Effector CD8-positive, alpha-beta T cell (primary cell): Measurements from ENCODE around the gene SLX9.

ENCODE experiments used
- DNase-seq: peaks from one replicate; lab custom pipeline; 2025; lab: John Stamatoyannopoulos, UW

SLX9 gene

DNA sequence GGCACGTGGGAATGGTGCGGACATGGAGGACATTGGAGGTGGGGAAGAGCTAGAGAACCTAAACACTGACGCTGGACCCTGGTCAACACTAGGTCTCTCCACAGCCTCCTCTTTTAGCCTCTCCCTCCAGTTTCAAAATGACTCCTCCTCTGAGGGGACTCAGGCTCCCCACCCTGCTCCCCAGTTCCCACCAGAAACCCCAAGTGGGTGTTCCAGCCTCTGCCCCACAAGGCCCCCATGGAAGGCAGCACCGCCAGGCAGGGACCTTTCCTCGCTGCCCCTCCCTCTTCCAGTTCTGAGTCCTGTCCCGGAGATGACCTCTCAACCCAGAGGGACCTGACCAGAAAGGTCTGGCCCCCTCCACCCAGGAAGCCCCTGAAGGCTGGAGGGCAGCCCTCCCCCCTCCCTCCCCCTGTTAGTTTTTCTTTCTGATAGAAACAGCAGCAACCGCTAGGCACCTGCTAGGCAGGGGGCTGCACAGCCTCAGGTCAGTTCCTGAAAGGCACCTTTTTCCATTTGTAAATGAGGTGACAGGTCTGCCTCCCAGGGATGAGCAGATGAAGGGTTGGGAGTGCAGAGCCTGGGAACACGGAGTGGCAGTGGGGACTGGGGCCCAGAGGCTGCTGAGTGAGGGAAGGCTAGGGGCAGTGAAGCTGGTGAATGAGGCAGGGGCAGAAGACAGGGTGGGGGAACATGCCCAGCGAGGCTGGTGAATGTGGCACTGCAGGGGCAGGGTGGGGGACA, 9.9 kb upstream of the SLX9 start:
- no peak for DNase-seq

DNA sequence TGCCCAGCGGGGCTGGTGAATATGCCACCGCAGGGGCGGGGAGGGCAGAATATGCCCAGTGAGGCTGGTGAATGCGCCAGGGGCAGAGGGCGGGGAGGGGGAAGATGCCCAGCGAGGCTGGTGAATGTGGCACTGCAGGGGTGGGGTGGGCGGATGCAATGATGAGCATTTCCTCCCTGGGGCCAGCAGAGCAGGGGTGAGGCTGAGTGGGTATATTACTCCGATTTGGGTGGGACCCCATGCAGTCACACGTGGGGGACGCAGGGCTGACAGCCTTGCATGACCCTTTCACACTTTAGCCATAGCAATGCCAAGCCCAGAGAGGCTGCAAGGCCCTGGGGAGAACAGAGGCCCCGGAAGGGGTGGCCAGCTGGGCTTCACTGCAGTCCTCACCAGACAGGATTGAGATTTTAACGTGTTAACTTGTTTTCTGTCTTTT, 9.3 kb upstream of the SLX9 start:
- DNase-seq, result peak; percentile 36

DNA sequence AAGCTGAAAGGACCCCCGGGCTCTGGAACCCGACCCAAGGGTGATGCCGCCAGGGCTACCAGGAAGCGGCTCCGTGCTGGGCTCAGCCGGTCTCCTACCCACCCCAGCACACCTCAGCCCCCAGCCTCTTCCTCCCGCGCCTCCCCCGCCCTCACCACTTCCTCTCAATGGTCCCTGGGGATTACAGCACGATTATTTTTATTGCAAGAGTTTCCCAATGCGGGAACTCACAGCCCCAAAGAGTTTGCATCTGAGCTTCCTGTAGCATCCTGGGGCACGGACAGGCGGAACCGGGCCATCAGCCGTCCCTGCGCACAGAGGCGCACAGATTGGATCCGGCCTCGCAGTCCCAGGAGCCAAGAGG, 8.7 kb upstream of the SLX9 start:
- DNase-seq, result no peak

- DNase-seq, result no peak
These were observed 8.1 kb upstream of the SLX9 start for GRCh38 chr21:44931501-44932407.

DNA sequence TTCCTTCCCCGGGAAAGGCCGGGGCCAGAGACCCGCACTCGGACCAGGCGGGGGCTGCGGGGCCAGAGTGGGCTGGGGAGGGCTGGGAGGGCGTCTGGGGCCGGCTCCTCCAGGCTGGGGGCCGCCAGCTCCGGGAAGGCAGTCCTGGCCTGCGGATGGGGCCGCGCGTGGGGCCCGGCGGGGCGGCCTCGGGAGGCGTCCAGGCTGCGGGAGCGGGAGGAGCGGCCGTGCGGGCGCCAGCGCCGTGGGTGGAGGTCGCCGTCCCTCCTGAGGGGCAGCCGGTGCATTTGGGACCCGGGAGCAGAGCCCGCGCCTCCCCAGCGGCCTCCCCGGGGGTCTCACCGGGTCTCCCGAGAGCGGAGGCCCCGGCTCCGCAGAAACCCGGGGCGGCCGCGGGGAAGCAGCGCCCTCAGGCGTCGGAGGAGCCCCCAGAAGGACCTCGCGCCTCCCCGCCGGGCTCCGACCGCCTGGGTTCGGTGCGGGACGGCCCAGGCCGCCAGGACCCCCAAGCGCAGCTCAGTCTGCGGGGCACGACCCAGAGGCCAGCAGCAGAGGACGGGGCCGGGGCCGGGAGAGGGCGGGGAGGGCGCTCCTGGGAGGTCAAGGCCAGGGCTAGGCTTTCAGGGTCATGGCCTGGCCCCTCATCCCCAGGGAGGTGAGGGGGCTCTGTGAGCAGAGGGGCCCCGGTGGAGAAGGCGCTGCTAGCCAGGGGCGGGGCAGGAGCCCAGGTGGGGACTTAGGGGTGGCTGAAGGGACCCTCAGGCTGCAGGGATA, 7.2 kb upstream of the SLX9 start:
- DNase-seq, result peak; percentile 48

DNA sequence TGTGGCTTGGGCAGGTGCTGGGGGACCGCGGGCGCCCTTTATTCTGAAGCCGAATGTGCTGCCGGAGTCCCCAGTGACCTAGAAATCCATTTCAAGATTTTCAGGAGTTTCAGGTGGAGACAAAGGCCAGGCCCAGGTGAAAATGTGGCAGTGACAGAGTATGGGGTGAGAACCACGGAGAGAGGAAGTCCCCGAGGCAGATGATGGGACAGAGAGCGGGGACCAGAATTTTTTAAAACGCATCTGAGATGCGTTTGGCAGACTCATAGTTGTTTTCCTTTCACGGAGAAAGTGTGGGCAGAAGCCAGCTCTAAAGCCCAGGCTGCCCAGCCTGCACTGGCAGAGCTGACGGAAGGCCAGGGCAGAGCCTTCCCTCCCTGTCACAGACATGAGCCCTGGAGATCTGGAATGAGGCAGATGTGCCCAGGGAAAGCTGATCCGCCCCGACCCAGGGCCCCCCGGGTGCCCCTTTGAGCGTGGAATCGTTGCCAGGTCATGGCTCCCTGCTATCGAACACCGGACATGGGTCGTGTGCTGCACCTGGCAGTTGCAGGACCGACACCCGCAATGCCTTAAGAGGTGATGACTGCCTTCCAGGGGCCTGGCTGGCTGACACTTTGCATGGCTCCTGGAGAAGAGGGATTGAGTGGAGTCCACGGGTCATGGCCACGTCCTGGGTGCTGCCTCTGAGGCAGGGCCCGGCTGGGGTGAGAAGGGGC, 6.5 kb upstream of the SLX9 start:
- DNase-seq, result no peak

- no peak for DNase-seq
These were observed 5.9 kb upstream of the SLX9 start for GRCh38 chr21:44933918-44934260.

- no peak for DNase-seq
These were observed 5.6 kb upstream of the SLX9 start for GRCh38 chr21:44934276-44934675.

- no peak for DNase-seq
These were observed 4.9 kb upstream of the SLX9 start for GRCh38 chr21:44934797-44935532.

GRCh38 chr21:44935533-44935927, 4.3 kb upstream of the SLX9 start:
- DNase-seq, result no peak

- no peak for DNase-seq
These were observed 877 bp upstream of the SLX9 start for GRCh38 chr21:44938772-44939531.

DNA sequence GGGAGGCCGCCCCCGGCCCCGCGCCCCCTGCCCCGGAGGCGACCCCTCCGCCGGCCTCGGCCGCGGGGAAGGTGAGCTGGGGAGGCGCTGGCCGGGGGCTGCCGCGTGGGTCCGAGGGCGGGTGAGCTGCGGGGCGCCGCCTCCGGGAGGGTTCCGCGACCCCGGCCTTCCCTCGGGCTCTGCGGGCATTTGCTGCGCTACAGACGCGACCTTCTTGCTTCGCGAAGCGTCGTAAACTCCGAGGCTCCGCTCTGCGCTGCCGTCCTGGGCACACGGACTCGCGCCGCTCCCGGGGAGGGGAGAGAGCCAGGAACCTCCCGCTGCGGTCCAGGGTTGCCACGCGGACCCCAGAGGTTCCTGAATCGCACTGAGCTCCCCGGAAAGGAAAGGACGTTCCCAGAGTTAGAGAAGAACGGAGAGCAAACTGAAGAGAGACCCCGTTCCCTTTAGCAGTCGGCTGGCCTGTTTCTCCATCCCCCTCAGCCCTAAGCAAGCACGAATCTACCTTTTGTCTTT, 345 bp downstream of the SLX9 start:
- no peak for DNase-seq

DNA sequence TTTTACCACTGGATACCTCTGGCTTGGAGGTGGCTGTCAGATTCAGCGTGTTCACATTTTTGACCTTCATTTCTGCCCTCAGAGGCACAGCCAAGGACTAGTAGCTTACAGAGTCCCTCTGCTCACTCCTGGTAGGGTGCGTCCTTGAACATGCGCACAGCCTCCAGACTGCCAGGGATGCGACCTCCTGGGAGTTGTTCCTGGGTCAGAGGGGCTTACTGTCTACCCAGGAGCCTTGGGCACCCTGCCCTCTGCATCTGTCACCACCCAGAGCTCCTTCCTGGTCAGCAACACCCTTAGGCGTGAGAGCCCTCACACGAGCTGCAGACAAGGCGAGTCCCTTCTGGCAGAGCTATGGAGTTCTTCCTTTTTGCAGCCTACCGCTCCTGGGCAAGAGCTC, 1.7 kb downstream of the SLX9 start:
- DNase-seq, result no peak

- DNase-seq, result no peak
These were observed 2.7 kb downstream of the SLX9 start for GRCh38 chr21:44942566-44942965.

DNA sequence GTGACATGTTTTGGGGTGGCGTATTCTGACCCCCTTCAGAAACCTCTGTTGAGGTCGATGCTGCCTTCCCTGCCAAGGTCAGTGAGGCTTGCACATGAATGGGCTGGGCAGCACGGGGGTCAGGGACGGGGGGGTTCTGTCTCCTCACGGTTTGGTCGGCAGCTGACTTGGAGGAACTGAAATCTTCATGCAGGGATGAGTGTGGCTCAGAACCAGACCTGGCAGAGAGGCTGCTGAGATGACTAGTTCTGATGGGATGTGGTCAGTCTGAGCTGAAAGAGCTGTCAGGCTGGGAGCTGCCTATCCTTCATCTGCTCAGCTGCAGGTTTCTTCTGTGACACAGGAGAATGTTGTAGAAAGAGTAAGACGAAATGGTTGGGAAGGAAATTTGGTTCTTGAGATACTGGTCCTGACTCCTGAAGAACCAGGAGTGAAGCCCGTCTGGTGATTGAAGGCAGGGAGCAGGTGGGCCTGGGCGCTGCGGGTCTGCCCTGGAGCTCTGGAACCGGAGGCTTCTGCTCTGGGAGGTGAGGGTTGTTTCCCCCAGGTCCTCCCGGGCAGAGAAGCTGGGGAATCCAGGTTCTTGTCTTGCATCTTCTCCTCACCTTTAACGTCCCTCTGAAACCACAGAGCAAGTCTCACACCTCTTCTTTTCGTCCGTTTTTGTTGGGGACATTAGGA, 3.3 kb downstream of the SLX9 start:
- DNase-seq, result no peak

DNA sequence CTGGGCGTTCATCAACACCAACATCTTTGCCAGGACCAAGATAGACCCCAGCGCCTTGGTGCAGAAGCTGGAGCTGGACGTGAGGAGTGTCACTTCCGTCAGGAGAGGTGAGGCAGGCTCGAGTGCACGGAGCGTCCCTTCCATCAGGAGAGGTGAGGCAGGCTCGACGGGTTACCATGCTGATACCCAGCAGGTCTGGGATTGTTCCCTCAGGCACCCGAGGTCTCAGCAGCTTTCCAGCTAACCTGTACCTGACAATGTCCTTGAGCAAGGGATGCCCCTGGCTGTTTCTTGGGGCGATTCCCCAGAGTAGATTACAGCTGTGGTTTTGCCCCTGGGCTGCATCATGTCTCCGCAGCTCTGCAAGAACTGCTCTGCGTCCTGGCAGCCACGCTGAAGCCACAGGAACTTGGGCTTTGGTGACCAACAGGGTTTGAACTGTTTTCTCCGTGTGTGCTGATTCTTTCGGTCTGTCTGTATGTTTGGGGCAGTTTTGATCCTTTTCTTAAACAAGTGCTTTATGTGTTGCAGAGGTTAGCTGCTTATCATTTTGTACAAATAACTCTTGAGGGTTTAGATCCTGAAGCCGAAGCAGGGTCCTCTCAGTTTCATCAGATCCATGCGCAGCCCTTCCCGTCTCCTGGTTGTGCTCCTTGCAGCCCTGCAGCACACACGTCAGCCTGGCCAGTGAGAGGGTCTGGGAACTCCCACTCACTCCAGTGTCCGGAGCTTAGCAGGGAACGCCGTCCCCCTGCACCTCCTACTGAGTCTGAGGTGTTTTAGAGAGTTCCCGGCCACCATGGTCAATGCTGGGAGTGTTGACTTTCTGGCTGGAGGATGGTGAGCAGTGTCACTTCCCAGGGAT, 4.1 kb downstream of the SLX9 start:
- no peak for DNase-seq

- DNase-seq, result no peak
These were observed 4.8 kb downstream of the SLX9 start for GRCh38 chr21:44944596-44944995.

GRCh38 chr21:44946254-44947041, 6.6 kb downstream of the SLX9 start:
- no peak for DNase-seq
